Fibroblast of lung (primary cell): Measurements from ENCODE around the gene FBRSL1. TPM values are rescaled to one million over a fixed set of nuclear protein-coding genes. Genes with fewer than 3 reads are reported as not detected.

Source experiments
- DNase-seq, 2 donors: peaks; one replicate each; pipeline versions ENCODE4 v3.0.0 to v3.0.0-alpha.2; 2010; ENCODE audit warnings: low read depth in 2 of 2
- H2AFZ ChIP-seq: 2 replicates; pipeline ENCODE4 v1.5.1; 2012; ENCODE audit warnings: low read length, control low read depth, inconsistent platforms
- H3K27ac ChIP-seq: 2 replicates; pipeline ENCODE4 v1.5.1; 2011; ENCODE audit warnings: low read length, control low read depth; ENCODE audit not compliant: insufficient read depth
- H3K27me3 ChIP-seq: 2 replicates; pipeline ENCODE4 v1.5.1; 2011; ENCODE audit warnings: mild to moderate bottlenecking, low read length; ENCODE audit not compliant: control insufficient read depth, insufficient read depth
- H3K36me3 ChIP-seq: 2 replicates; pipeline ENCODE4 v1.5.1; 2011; ENCODE audit warnings: low read length; ENCODE audit not compliant: control insufficient read depth, insufficient read depth
- H3K4me1 ChIP-seq: 2 replicates; pipeline ENCODE4 v1.5.1; 2011; ENCODE audit warnings: low read length; ENCODE audit not compliant: control insufficient read depth, insufficient read depth; ENCODE audit errors: extremely low read depth
- H3K4me2 ChIP-seq: 2 replicates; pipeline ENCODE4 v1.5.1; 2011; ENCODE audit warnings: low read length, control low read depth; ENCODE audit not compliant: insufficient read depth; ENCODE audit errors: extremely low read depth
- H3K4me3 ChIP-seq, 4 experiments: fragments of 200-600 bp in 1 of 4; sonication (generic) in 1 of 4; replicated peaks in 1 of 4; 2 replicates each; pipeline ENCODE4 v1.5.1; 2011 to 2016; ENCODE audit warnings: low read length in 4 of 4, low read depth in 3 of 4, mild to moderate bottlenecking in 3 of 4, control low read depth in 2 of 4, inconsistent platforms in 1 of 4, mixed read lengths in 1 of 4; ENCODE audit not compliant: insufficient read depth in 1 of 4; ENCODE audit errors: control extremely low read depth in 1 of 4
- H3K79me2 ChIP-seq: 2 replicates; pipeline ENCODE4 v1.5.1; 2012; ENCODE audit warnings: mild to moderate bottlenecking, low read length, inconsistent platforms; ENCODE audit not compliant: control insufficient read depth, insufficient read depth
- H3K9ac ChIP-seq: 2 replicates; pipeline ENCODE4 v1.5.1; 2011; ENCODE audit warnings: mild to moderate bottlenecking, low read length, control low read depth; ENCODE audit not compliant: insufficient read depth
- H3K9me3 ChIP-seq: 2 replicates; pipeline ENCODE4 v1.5.1; 2012; ENCODE audit warnings: low read depth, low read length; ENCODE audit not compliant: control insufficient read depth, insufficient read depth
- H4K20me1 ChIP-seq: 2 replicates; pipeline ENCODE4 v1.5.1; 2011; ENCODE audit warnings: low read length; ENCODE audit not compliant: control insufficient read depth, insufficient read depth; ENCODE audit errors: extremely low read depth
- EZH2 ChIP-seq: IDR thresholded peaks from 2 replicates; pipeline ENCODE4 v1.5.1; 2012; ENCODE audit warnings: low read length, control low read depth, mild to moderate bottlenecking; ENCODE audit errors: missing control alignments
- polyA plus RNA-seq, 2 donors: library from polyadenylated mRNA; depleted of rRNA in 1 of 2; stranded (reverse) in 1 of 2; unstranded in 1 of 2; fragments of >200 nt; gene quantifications; 2 replicates each; pipeline ENCODE4 v1.2.1, GENCODE V29; 2011 to 2012; ENCODE audit warnings: missing spikeins in 1 of 2
- total RNA-seq: library from RNA; depleted of rRNA; stranded (reverse); fragments of >200 nt; gene quantifications from 2 replicates; pipeline ENCODE4 v1.2.1, GENCODE V29; 2014
- TF ChIP-seq, protein P1 (sequence below), 2 donors: IDR thresholded peaks in 1 of 2; conservative IDR thresholded peaks in 1 of 2; 1 replicate in 1 of 2; 2 replicates in 1 of 2; pipeline ENCODE4 v1.5.1; 2011 to 2012; ENCODE audit warnings: low read length in 2 of 2, control low read depth in 1 of 2, inconsistent platforms in 1 of 2, low read depth in 1 of 2, mild to moderate bottlenecking in 1 of 2

Gene FBRSL1
- total and polyA plus RNA-seq, 2 donors (not counting 1 experiment from before 2014, with no cell fraction given), result 1.4 to 1.8 TPM

- H4K20me1 ChIP-seq, result no peaks in the 10 kb centered on the region
- no peaks in the 10 kb centered on the region for H3K79me2 ChIP-seq
- no peak overlapping the region for H3K9ac ChIP-seq
- H3K36me3 ChIP-seq, result no peaks in the 10 kb centered on the region
- no peak for DNase-seq
- H2AFZ ChIP-seq, result no peak overlapping the region
- no peaks in the 10 kb centered on the region for H3K27me3 ChIP-seq
- H3K9me3 ChIP-seq, result no peaks in the 10 kb centered on the region
- no peak overlapping the region for H3K27ac ChIP-seq
- TF ChIP-seq, protein P1, sequence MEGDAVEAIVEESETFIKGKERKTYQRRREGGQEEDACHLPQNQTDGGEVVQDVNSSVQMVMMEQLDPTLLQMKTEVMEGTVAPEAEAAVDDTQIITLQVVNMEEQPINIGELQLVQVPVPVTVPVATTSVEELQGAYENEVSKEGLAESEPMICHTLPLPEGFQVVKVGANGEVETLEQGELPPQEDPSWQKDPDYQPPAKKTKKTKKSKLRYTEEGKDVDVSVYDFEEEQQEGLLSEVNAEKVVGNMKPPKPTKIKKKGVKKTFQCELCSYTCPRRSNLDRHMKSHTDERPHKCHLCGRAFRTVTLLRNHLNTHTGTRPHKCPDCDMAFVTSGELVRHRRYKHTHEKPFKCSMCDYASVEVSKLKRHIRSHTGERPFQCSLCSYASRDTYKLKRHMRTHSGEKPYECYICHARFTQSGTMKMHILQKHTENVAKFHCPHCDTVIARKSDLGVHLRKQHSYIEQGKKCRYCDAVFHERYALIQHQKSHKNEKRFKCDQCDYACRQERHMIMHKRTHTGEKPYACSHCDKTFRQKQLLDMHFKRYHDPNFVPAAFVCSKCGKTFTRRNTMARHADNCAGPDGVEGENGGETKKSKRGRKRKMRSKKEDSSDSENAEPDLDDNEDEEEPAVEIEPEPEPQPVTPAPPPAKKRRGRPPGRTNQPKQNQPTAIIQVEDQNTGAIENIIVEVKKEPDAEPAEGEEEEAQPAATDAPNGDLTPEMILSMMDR (conservative IDR thresholded peaks at IDR 0.05 in 1 of 2, IDR thresholded peaks at IDR 0.05 in 1 of 2; ENCODE audit: low read depth in 1 of 2, low read length in 2 of 2), result no peak
- no peak for TF ChIP-seq EZH2
- no peaks in the 10 kb centered on the region for H3K4me1 ChIP-seq
- no peak overlapping the region for H3K4me2 ChIP-seq
- no peak overlapping the region for H3K4me3 ChIP-seq
These were observed 35.3 kb downstream of the FBRSL1 start for GRCh38 chr12:132525011-132525832.

- no peak for TF ChIP-seq EZH2
- TF ChIP-seq, protein P1 (conservative IDR thresholded peaks at IDR 0.05 in 1 of 2, IDR thresholded peaks at IDR 0.05 in 1 of 2; ENCODE audit: low read depth in 1 of 2, low read length in 2 of 2), result no peak
- H4K20me1 ChIP-seq, result no peaks in the 10 kb centered on the region
- H3K9me3 ChIP-seq, result no peaks in the 10 kb centered on the region
- H3K9ac ChIP-seq, result no peak overlapping the region
- DNase-seq, result no peak
- no peak overlapping the region for H2AFZ ChIP-seq
- no peaks in the 10 kb centered on the region for H3K4me1 ChIP-seq
- H3K4me3 ChIP-seq, result no peak overlapping the region
- no peaks in the 10 kb centered on the region for H3K79me2 ChIP-seq
- no peak overlapping the region for H3K27ac ChIP-seq
- no peak overlapping the region for H3K4me2 ChIP-seq
- H3K27me3 ChIP-seq, result no peaks in the 10 kb centered on the region
- no peaks in the 10 kb centered on the region for H3K36me3 ChIP-seq
These were observed 36.0 kb downstream of the FBRSL1 start for GRCh38 chr12:132525833-132526455.

DNA sequence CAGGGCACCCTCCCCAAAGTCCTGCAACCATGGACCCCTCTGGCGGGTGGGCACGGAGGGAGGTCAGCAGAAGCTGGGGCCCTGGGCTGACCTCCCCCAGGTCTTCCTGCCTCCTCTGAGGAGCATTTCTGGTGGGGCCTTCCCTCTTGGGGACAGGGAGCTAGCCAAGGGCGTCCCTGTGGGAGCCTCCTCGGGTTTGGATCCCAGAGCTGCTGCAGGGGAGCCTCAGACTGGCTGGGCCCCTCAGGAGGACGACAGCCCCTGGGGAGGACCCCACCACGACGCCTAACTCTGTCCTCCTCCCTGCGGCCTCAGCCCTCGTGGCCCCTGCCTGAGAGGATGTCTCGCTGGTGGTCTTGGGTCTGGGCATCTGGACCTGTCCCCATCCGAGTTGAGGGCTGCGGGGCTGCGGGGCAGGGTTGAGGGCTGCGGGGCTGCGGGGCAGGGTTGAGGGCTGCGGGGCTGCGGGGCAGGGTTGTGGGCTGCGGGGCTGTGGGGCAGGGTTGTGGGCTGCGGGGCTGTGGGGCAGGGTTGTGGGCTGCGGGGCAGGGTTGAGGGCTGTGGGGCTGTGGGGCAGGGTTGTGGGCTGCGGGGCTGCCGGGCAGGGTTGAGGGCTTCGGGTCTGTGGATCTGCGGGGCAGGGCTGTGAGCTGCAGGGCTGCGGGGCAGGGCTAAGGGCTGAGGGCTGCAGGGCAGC is 37.4 kb downstream of the FBRSL1 start:
- Histone ChIP-seq H3K36me3 (no peaks in the 10 kb centered on the region), H2AFZ (no peak overlapping the region), H3K79me2 (no peaks in the 10 kb centered on the region), H3K4me2 (no peak overlapping the region), H3K4me1 (no peaks in the 10 kb centered on the region), H3K9ac (no peak overlapping the region), H4K20me1 (no peaks in the 10 kb centered on the region), H3K4me3 (no peak overlapping the region), H3K27me3 (no peaks in the 10 kb centered on the region), H3K27ac (no peak overlapping the region), H3K9me3 (no peaks in the 10 kb centered on the region)
- DNase-seq, result no peak
- TF ChIP-seq EZH2, result no peak
- TF ChIP-seq, protein P1 (conservative IDR thresholded peaks at IDR 0.05 in 1 of 2, IDR thresholded peaks at IDR 0.05 in 1 of 2; ENCODE audit: low read depth in 1 of 2, low read length in 2 of 2), result no peak
